Cardiac muscle cell (in vitro differentiated cells and primary cell): ENCODE results near the gene DBNDD1. TPM values are rescaled to one million over a fixed set of nuclear protein-coding genes. Genes with fewer than 3 reads are reported as not detected.

Experiments used
- DNase-seq, 2 donors: peaks; one replicate each; pipeline versions ENCODE4 v3.0.0 to v3.0.0-alpha.2; 2010 to 2017; ENCODE audit warnings: low read depth in 1 of 2, low spot score in 1 of 2
- H3K27ac ChIP-seq: fragments of 200-600 bp; sonication (generic); 2 replicates; pipeline ENCODE4 v1.5.1; 2016
- H3K27me3 ChIP-seq: fragments of 200-600 bp; sonication (generic); 2 replicates; pipeline ENCODE4 v1.6.0; 2016; ENCODE audit warnings: control low read depth
- H3K36me3 ChIP-seq: fragments of 200-600 bp; sonication (generic); 2 replicates; pipeline ENCODE4 v1.5.1; 2016; ENCODE audit warnings: control low read depth
- H3K4me1 ChIP-seq: fragments of 200-600 bp; sonication (generic); 2 replicates; pipeline ENCODE4 v1.8.1; 2017; ENCODE audit warnings: low read depth, mild to moderate bottlenecking, mixed run types
- H3K4me3 ChIP-seq: fragments of 200-600 bp; sonication (generic); 2 replicates; pipeline ENCODE4 v1.5.1; 2016; ENCODE audit warnings: mild to moderate bottlenecking
- H3K9me3 ChIP-seq: fragments of 200-600 bp; sonication (generic); 2 replicates; pipeline ENCODE4 v1.5.1; 2017; ENCODE audit warnings: low read depth, mild to moderate bottlenecking, control low read depth
- CTCF ChIP-seq: IDR thresholded peaks from 2 replicates; pipeline ENCODE4 v1.5.1; 2012; ENCODE audit warnings: low read depth, mild to moderate bottlenecking, low read length
- polyA plus RNA-seq: library from polyadenylated mRNA; unstranded; fragments of >200 nt; fragmentation: Nextera tagmentation; extraction: Ambion mirVana; gene quantifications from 2 replicates; pipeline ENCODE4 v1.2.1, GENCODE V29; 2016
- total RNA-seq: library from RNA; depleted of rRNA; stranded (reverse); fragments of >200 nt; gene quantifications from 2 replicates; pipeline ENCODE4 v1.2.3, GENCODE V29; 2016

The DBNDD1 gene
- total and polyA plus RNA-seq, 2 experiments from 2014 or later: 5.1 to 5.9 TPM

DNA sequence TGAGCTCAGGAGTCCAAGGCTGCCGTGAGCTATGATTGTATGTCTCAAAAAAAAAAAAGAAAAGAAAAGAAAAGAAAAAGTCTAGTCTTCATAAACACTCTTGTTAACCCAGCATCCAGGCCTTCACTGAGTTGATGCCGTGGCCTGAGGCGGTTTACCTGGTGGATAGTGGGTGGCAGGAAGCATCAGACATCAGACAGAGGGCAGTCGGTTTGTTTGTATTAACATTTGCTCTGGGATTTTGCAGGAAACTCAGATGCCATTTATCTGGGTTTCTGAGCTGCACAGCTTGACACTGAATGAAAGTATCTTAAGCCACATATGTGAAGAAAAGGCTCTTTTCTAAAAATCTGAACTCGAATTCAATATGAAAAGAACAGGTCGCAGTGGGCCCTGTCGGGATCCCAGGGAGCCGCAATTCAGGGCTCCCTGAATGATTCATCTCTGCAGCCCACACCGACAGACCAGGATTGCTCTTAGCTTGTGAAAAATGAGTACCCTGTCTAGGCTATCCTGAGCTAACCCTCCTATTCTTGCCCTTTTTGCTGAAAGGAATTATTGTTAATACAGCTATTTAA lies 1.1 kb upstream of the DBNDD1 start:
- Histone ChIP-seq H3K27me3 (peaks cover 38% of the 10 kb centered on the region), H3K4me1 (peaks cover 11% of the 10 kb centered on the region), H3K36me3 (no peaks in the 10 kb centered on the region), H3K4me3 (no peak overlapping the region), H3K9me3 (no peaks in the 10 kb centered on the region), H3K27ac (no peak overlapping the region)
- TF ChIP-seq CTCF: no peak
- DNase-seq: no peak

DNA sequence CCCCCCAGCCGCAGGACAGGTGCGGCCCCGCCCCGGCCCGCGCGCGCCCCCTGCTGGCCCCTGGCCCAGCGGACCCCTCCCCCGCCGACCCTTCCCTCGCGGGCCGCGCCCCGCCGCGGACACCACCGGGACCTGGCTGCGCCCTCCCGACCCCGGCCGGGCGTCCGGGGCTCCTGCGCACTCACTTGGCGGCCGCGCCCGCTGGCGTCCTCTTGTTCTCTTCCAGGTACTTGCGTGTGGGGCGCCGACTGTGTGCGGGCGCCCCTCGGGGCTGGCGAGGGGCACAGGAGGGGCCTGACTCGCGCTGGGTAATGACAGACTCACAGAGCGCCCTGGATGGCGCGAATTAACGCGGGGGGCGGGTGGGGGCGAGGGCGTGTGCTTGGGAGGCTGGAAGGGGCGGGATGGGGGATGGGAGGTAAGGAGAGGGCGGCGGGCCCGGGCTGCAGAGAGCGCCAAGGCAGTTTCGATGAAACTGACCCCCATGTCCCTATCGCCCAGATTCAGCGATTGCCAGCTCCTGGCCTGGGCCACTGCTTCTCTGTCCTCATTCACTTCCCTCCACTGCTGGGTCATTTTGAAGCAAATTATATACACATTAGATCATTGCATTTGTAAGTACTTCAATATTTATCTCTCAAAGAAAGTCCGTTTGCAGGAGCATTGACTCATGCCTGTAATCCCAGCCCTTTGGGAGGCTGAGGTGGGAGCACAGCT lies 445 bp upstream of the DBNDD1 start:
- peak in 1 of 2 donors; percentile 65 for DNase-seq
- H3K9me3 ChIP-seq: no peaks in the 10 kb centered on the region
- no peak for TF ChIP-seq CTCF
- H3K27me3 ChIP-seq: peaks cover 38% of the 10 kb centered on the region
- H3K4me3 ChIP-seq: peak overlapping the region; percentile 55
- H3K36me3 ChIP-seq: no peaks in the 10 kb centered on the region
- no peak overlapping the region for H3K27ac ChIP-seq
- peaks cover 11% of the 10 kb centered on the region for H3K4me1 ChIP-seq

GRCh38 chr16:90018297-90018651 lies 982 bp downstream of the DBNDD1 start:
- H3K36me3 ChIP-seq: no peaks in the 10 kb centered on the region
- no peaks in the 10 kb centered on the region for H3K9me3 ChIP-seq
- H3K27ac ChIP-seq: no peak overlapping the region
- peak overlapping the region; percentile 68 for H3K4me3 ChIP-seq
- TF ChIP-seq CTCF: no peak
- DNase-seq: no peak
- H3K4me1 ChIP-seq: peaks cover 11% of the 10 kb centered on the region
- H3K27me3 ChIP-seq: peaks cover 38% of the 10 kb centered on the region

GRCh38 chr16:90016339-90016950 lies 2.8 kb downstream of the DBNDD1 start:
- Histone ChIP-seq H3K27me3 (peaks cover 38% of the 10 kb centered on the region), H3K27ac (no peak overlapping the region), H3K4me3 (no peak overlapping the region), H3K4me1 (peaks cover 11% of the 10 kb centered on the region), H3K9me3 (no peaks in the 10 kb centered on the region), H3K36me3 (no peaks in the 10 kb centered on the region)
- no peak for DNase-seq
- TF ChIP-seq CTCF: no peak

GRCh38 chr16:90015586-90016338 lies 3.5 kb downstream of the DBNDD1 start:
- H3K4me3 ChIP-seq: no peak overlapping the region
- H3K27me3 ChIP-seq: peaks cover 38% of the 10 kb centered on the region
- H3K36me3 ChIP-seq: no peaks in the 10 kb centered on the region
- no peak for TF ChIP-seq CTCF
- H3K4me1 ChIP-seq: peaks cover 7% of the 10 kb centered on the region
- H3K27ac ChIP-seq: no peak overlapping the region
- no peaks in the 10 kb centered on the region for H3K9me3 ChIP-seq
- no peak for DNase-seq
